ENCODE data around the gene SLC10A7. TPM values are rescaled to one million over a fixed set of nuclear protein-coding genes. Genes with fewer than 3 reads are reported as not detected.

Gene SLC10A7
- total and polyA plus RNA-seq, 7 donors, result 1.4 to 9.3 (median 5.3) TPM

DNA sequence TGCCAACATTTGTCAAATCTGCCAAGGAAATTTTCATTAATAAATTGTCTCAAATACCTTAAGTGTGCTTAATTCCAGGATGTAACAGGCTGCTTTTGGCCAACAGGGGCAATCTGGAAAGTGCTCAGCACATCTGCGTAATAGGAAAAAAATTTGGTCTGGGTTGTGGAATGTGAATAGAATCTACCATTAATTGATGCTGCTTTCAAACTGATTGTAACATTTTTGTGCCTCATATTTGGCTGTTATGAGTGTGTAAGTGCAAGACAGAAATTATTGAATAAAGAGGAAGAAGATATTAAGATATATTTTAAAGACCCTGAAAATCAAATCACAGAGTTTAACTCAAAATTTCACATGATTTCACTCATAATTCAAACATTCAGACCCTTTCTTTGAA, 266.3 kb downstream of the SLC10A7 start:
- Histone ChIP-seq H3K27ac (no peak overlapping the region), H3K9me3 (no peaks in the 10 kb centered on the region), H3K4me1 (no peaks in the 10 kb centered on the region), H3K36me3 (peaks cover 0 to 14% (median 0%) of the 10 kb centered on the region in 4 donors), H3K27me3 (no peaks in the 10 kb centered on the region), H3K4me3 (no peak overlapping the region)
- TF ChIP-seq POLR2AphosphoS5 (IDR thresholded peaks at IDR 0.05), result no peak
- no peak for TF ChIP-seq EP300 (IDR thresholded peaks at IDR 0.05)
- TF ChIP-seq, protein P1, sequence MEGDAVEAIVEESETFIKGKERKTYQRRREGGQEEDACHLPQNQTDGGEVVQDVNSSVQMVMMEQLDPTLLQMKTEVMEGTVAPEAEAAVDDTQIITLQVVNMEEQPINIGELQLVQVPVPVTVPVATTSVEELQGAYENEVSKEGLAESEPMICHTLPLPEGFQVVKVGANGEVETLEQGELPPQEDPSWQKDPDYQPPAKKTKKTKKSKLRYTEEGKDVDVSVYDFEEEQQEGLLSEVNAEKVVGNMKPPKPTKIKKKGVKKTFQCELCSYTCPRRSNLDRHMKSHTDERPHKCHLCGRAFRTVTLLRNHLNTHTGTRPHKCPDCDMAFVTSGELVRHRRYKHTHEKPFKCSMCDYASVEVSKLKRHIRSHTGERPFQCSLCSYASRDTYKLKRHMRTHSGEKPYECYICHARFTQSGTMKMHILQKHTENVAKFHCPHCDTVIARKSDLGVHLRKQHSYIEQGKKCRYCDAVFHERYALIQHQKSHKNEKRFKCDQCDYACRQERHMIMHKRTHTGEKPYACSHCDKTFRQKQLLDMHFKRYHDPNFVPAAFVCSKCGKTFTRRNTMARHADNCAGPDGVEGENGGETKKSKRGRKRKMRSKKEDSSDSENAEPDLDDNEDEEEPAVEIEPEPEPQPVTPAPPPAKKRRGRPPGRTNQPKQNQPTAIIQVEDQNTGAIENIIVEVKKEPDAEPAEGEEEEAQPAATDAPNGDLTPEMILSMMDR (IDR thresholded peaks at IDR 0.05), result no peak
- no peak for TF ChIP-seq POLR2A (IDR thresholded peaks at IDR 0.05)
- no peak for DNase-seq
- intact Hi-C loops (cut with DNase I), result no loop called here
- 93 to 98% methylated on average over 1 of the region's 1 CpG for WGBS, 2 donors

DNA sequence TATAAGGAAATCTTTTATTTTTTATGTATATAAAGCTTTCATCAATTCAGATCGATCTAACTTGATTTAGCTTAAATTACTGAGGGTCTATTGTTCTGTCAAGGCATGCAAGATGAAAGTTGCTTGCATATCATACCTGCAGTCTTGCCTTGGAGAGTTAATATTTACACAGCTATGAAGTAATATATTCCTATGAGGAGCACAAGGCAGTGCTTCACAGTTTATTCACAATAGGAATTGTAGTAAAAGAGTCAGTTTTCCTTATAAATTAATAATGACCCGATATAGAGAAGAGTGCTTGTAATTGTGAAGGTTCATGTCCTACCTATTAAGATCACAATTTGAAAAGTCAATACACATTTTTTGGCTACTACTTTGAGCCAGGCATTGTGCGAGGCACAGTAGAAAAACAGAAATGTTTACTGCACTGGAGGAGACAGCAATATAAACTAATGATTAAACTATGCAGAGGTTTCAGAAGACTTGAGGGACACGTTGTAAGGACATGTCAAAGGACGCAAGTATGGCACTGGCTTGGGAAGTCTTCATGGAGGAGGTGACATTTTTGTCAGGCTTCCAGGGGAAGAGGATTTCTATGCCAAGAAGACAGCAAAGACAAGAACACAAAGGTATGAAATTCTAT, 268.6 kb downstream of the SLC10A7 start:
- no peak for DNase-seq
- no peak overlapping the region for H3K4me3 ChIP-seq
- H3K9me3 ChIP-seq, result no peaks in the 10 kb centered on the region
- no peak for TF ChIP-seq POLR2A (IDR thresholded peaks at IDR 0.05)
- TF ChIP-seq POLR2AphosphoS5 (IDR thresholded peaks at IDR 0.05), result no peak
- no peak for TF ChIP-seq EP300 (IDR thresholded peaks at IDR 0.05)
- TF ChIP-seq, protein P1 (IDR thresholded peaks at IDR 0.05), result no peak
- H3K4me1 ChIP-seq, result no peaks in the 10 kb centered on the region
- peaks cover 0 to 10% (median 0%) of the 10 kb centered on the region in 4 donors for H3K36me3 ChIP-seq
- intact Hi-C loops (cut with DNase I), result no loop called here
- no peaks in the 10 kb centered on the region for H3K27me3 ChIP-seq
- WGBS, 2 donors, result 22 to 70% methylated on average over 5 of the region's 5 CpGs
- no peak overlapping the region for H3K27ac ChIP-seq

DNA sequence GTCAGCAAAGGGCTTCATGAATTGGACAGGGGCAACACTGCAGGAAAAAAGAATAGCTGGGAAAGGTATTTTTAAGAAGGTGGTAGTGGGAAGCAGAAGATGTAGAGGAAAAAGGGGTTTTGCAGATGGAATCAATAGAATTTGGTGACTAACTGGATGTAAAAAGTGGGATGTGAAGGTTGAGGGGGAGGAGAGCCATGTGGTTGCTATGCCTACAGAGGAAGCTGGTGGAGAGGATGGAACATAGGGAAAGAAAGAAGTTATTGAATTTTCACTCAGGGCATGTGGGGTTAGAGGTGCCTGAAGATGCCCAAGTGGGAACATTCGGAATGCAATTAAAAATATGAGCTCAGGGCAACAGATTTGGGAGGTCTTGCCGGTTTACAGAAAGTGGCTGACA, 274.4 kb downstream of the SLC10A7 start:
- Histone ChIP-seq H3K4me1 (peaks cover 0 to 10% (median 6%) of the 10 kb centered on the region in 4 donors), H3K27ac (no peak overlapping the region), H3K27me3 (no peaks in the 10 kb centered on the region), H3K9me3 (no peaks in the 10 kb centered on the region), H3K4me3 (no peak overlapping the region), H3K36me3 (no peaks in the 10 kb centered on the region)
- intact Hi-C loops (cut with DNase I), result no loop called here
- DNase-seq, result no peak
- TF ChIP-seq, protein P1 (IDR thresholded peaks at IDR 0.05), result no peak
- TF ChIP-seq POLR2AphosphoS5 (IDR thresholded peaks at IDR 0.05) (no peak), EP300 (IDR thresholded peaks at IDR 0.05) (no peak), POLR2A (IDR thresholded peaks at IDR 0.05) (no peak)
- 73 to 77% methylated on average over 2 of the region's 2 CpGs for WGBS, 2 donors

DNA sequence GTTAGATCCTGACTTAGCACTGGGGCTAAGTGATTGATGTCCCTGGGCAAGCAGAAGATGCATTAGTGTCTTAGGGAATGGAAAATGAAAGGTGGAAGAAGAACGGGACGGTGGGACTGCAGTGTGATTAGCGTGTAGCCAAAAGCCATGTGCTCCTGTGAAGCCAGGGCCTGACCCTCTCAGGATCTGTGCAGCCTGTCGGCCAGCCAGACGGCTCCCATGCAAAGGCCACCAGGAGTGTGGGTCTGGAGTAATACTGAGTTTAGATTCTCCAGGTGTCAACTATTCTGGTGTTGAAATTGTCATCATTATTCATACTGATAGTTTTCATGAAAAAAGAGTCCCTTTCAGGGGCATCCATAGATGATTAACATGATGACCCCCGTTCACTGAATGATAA, 275.4 kb downstream of the SLC10A7 start:
- WGBS, 2 donors, result 87 to 92% methylated on average over 6 of the region's 6 CpGs
- no peak overlapping the region for H3K27ac ChIP-seq
- intact Hi-C loops (cut with DNase I), result no loop called here
- no peak overlapping the region for H3K4me3 ChIP-seq
- no peaks in the 10 kb centered on the region for H3K9me3 ChIP-seq
- H3K27me3 ChIP-seq, result no peaks in the 10 kb centered on the region
- TF ChIP-seq POLR2A (IDR thresholded peaks at IDR 0.05) (no peak), EP300 (IDR thresholded peaks at IDR 0.05) (no peak), POLR2AphosphoS5 (IDR thresholded peaks at IDR 0.05) (no peak)
- TF ChIP-seq, protein P1 (IDR thresholded peaks at IDR 0.05), result no peak
- peaks cover 0 to 20% (median 16%) of the 10 kb centered on the region in 4 donors for H3K4me1 ChIP-seq
- DNase-seq, result no peak
- H3K36me3 ChIP-seq, result no peaks in the 10 kb centered on the region

DNA sequence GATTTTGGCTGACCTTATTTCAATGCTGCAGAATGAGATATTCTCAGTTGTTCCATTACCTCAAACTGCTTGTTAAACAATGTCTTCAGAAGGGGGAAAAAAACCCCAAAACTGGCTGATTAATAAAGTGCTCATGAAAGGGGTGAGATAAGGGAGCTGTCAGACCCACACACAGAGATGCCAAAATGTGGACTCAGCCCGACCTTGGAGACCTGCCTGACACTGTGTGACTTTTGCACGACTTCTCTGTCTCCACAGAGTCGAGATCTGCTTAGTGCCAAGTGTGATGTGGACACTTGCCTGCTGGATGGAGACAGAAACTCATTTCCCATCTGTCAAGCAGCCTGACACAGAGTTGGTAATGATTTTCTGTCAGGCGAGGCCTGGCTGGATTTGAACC, 275.9 kb downstream of the SLC10A7 start:
- H3K4me1 ChIP-seq, result peaks cover 0 to 24% (median 21%) of the 10 kb centered on the region in 4 donors
- H3K9me3 ChIP-seq, result no peaks in the 10 kb centered on the region
- TF ChIP-seq POLR2AphosphoS5 (IDR thresholded peaks at IDR 0.05) (no peak), POLR2A (IDR thresholded peaks at IDR 0.05) (no peak), EP300 (IDR thresholded peaks at IDR 0.05) (no peak)
- TF ChIP-seq, protein P1 (IDR thresholded peaks at IDR 0.05), result no peak
- 78 to 84% methylated on average over 4 of the region's 4 CpGs for WGBS, 2 donors
- H3K36me3 ChIP-seq, result no peaks in the 10 kb centered on the region
- H3K27ac ChIP-seq, result no peak overlapping the region
- H3K27me3 ChIP-seq, result no peaks in the 10 kb centered on the region
- intact Hi-C loops (cut with DNase I), result no loop called here
- H3K4me3 ChIP-seq, result no peak overlapping the region
- no peak for DNase-seq
